ENCODE data around the gene SPAG9.

SPAG9 gene

DNA sequence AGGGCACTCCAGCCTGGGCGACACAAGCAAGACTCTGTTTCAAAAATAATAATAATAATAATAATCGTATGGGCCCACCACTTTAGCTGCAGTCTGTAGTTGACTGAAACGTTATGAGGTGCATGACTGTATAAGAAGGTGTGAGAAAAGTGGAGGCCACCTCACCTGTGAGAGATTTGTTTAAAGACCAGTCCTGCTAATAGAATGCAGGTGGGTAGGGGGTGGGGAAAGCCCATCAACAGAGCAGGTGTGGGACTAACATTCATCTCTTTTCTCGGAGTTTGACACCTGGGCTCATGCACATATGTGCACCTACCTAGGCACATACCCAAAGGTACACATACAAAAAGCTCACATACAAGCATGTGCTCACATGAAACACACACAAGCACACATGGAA, 186.5 kb downstream of the SPAG9 start:
- DNase-seq: no peak

DNA sequence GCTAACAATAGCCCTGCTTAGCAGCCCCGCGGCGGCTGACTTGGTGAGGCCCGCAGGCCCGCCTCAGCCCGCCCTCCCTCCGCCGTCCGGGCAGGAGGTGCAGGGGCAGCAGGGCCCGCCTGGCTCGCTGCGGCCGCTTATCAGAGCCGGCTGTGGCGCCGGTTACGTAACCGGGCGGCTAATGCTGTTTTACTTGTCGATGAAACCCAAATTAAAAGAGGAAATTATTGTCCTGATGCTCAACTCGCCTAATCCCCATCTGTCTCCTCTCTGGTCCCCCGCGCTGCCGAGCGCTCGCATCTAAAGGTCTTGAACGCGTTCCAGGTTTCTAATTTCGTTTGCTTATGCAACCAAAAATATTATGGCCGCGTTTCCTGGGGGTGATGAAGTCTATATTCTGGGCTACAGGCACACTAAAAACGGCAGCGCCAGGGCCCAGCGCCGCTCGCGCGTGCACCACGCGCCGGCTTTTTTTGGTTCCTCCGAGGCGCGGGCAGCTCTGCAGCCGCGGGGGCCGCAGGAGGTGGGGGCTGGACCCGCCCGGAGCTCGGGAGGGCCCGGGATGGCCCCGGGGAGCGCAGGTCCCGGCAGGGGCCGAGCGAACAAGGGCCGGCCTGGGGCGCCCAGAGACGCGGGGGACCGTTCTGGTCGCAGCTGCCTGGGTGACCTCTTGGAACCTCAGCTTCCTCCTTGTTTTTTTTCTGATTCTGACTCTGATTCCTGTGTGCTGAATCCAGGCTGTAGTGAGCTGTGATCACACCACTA, 189.3 kb downstream of the SPAG9 start:
- peak; percentile 42 for DNase-seq

DNA sequence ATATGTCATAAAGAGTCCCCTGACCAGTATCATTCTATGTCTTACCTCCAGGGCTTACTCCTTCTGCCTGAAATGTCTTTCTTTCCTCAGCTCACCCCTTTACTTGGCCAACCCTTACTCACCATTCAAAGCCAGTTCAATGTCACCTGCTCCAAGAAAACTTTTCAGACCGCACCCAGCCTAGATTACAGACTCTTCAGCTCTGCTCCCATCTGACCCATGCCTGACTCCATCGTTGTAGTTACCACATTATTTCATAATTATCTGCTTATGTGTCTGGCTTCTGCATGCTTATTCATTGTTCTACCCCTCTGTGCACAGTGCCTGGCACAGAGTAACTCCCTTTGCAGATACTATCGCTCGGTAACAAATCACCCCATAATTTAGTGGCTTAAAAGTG, 192.0 kb downstream of the SPAG9 start:
- DNase-seq: no peak

DNA sequence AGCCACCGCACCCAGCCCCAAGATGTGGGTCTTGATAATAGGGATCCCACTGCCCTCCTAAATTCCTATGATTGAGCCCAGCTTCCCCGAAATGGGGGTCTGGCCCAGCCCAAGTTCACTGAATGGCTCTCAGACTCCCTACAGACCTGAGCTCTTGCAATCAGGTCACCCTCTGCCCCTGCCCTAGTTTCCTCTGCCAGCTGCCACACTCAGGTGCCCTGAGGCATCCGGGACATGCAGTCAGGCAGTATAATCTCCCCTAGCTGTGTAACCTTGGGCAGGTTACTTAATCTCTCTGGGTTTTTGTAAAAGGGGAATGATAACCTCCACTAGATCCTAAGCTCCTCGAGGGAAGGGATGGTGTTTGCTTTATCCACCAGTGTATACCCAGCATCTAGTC, 193.4 kb downstream of the SPAG9 start:
- DNase-seq: no peak

DNA sequence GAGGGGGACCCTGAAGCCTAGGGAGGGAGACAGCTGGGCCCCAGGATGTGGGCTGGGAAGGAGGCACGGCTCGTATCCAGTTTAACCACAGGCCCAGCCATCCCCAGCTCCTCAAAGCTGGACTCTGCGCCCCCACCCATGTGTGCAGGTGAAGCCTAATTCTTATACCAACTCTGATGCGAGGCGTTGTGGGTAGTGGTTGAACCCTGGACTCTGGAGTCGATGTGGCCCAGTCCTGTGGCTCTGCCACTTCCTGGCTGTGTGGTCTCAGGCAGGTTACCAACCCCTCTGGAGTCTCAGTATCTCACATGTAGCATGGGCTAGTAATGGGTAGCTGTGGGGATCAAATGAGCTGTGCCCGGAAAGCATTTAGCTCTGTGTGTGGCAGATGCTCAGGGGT, 194.1 kb downstream of the SPAG9 start:
- no peak for DNase-seq

DNA sequence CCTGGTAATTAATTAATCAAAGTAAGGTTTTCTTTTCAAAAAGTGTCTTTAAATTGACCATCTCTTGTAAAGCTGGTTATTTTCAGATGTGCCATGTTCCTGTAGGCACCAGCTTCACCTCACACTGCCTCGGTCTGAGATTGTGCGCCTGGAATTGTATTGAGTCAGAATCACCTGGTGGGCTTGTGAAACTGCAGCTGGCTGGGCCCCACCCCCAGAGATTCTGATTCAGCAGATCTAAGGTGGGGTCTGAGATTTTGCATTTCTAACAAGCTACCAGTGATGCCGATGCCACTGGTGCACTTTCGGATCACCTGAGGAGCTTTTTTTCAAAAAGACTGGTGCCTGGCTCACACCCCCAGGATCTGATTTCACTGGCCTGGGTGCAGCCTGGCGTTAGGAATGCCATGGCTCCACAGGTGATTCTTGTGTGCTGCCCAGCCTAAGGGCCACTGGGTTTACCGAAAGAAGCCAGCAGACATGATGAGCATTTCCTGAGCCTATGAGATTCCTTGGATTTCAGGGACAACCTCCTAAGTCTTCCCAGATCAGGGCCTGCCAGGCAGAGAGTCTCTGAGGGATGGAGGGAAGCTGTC, 195.3 kb downstream of the SPAG9 start:
- no peak for DNase-seq

DNA sequence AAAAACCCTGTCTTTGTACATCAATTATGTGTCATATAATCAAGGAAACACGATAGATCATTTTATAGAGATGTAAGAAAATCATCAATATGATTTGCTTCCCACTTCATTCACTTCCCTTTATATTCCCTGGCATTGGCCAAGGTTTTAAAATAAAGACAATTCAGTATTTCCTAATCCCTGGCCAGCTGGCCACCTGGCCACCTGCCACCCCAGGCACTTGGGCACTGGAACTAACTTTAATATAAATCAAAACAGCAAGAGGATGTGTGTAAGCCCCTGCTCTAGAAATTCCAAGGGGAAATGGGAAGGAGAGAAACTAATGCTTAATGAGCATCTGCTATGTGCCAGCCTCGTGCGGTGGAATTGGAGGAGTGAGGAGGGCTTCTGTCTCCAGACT, 195.9 kb downstream of the SPAG9 start:
- no peak for DNase-seq

DNA sequence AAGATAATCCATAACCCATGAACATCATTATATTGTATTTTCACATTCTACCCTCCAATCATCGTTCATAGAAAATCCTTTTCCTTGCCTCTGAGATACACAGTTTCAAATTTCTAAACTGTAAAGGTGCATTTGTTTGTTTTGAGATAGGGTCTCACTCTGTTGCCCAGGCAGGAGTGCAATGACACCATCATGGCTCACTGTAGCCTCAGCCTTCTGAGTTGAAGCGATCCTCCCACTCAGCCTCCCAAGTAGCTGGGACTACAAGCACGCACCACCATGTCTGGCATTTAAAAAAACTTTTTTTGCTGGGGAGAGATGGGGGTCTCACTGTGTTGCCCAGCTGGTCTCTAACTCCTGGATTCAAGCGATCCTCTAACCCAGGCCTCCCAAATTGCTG, 196.4 kb downstream of the SPAG9 start:
- no peak for DNase-seq

DNA sequence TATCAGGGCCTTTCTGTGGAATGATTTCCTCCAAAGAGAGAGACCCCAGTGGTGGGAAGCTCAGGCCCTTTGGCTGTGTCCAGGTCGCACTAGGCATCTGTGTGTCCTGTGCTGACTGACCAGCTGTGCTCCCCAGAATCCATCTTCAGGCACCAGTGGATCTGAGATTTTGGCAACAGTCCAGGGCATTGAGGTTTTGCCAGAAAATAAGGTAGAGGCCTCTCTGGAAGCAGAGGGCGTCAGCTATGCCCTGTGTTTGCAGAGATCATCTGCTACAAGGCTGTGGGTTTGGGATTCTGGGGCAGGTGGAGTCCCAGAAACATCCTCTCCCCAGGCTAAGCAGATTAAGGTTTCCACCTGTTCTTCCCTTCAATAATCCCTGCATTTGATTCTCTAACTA, 197.1 kb downstream of the SPAG9 start:
- no peak for DNase-seq

DNA sequence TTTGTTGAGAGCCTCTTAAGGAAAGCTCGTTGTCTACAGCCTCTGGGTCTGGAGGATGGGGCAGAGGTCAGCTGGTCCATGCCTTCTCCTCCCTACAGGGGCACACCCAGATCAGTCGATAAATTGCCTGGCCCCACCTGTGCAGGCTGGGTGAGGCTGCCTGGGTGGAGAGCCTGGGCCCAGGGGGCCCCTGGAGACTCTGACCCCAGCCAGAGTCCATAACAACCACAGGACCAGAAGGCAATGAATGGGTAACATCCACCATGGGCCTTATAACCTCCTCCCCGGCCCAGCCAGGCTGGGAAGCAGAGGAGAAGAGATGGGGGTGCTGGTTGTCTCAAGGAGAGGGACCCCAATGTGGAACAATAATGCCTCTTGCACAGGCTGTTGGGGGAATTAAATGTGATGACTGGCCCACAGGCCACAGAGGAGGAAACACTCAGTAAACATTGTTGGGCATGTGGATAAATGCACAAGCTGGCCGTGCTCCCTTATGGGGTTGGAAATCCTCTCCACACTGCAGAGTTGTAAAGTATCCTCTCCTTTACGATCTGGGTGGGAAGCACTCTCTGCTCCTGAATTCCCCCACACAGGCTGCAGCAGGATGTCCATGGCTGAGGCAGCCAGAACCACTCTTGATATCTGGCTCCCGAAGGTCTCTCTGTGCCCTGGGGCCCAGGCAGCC, 197.8 kb downstream of the SPAG9 start:
- DNase-seq: no peak

DNA sequence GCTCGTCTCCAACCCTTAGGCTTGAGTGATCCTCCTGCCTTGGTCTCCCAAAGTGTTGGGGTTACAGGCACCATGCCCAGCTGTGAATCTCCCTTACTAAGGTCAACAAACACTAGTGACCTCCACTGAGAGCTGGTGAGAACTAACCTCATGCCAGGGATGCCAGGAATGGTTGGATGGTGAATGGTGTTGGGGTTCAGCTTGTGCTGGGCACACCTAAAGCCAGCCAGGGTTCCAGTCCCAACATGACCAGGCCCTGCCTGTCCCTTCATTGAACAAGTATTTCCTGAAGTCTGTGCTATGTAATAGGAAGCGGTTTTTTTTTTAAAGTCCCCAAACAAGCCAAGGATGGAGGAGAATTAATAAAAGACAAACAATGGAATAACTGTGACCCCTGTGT, 198.6 kb downstream of the SPAG9 start:
- no peak for DNase-seq

DNA sequence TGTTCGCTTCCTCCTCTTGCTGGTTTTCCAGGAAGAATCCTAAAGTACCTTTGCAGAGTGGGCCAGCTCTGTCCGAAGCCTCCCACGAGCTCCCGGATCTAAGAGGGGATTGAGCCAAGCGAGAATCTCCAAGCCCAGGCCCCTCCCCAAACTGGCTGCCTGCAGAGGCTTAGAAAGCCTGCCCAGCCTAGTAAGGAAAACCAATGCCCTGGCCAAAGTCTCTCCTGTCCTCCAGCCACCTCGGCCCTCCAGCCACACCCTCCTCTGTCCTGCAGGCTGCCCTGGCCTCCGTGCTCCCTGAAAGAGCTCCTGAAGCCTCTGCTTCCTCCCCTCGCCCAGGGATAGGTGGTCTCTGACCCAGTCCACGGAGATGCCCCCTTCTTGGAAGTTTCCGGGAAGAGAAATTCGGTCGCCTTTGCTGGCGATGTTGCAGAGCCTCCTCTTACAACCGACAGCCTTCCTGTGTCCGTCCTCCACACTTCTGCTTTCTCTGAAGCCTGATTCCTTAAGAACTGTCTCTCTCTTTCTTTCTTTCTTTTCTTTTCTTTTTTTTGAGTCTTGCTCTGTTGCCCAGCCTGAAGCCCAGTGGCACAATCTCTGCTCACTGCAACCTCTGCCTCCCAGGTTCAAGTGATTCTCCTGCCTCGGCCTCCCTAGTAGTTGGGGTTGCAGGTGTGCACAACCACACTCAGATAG, 199.6 kb downstream of the SPAG9 start:
- no peak for DNase-seq

DNA sequence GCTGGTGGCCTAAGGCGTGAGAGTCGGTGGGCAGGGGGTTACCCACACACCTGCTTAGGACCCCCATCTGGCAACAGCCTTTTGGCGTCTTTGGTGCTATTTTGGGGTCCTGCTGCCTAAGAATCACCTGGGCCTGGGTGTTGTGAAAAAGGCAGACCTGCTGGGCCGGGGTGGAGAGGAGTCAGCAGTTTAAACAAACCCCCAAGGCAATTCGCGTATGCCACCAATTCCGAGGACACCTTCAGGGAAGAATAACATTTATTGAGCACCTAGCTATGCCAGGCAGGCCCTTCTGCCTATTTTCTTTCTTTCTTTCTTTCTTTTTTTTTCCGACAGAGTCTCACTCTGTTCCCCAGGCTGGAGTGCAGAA, 200.6 kb downstream of the SPAG9 start:
- DNase-seq: no peak

DNA sequence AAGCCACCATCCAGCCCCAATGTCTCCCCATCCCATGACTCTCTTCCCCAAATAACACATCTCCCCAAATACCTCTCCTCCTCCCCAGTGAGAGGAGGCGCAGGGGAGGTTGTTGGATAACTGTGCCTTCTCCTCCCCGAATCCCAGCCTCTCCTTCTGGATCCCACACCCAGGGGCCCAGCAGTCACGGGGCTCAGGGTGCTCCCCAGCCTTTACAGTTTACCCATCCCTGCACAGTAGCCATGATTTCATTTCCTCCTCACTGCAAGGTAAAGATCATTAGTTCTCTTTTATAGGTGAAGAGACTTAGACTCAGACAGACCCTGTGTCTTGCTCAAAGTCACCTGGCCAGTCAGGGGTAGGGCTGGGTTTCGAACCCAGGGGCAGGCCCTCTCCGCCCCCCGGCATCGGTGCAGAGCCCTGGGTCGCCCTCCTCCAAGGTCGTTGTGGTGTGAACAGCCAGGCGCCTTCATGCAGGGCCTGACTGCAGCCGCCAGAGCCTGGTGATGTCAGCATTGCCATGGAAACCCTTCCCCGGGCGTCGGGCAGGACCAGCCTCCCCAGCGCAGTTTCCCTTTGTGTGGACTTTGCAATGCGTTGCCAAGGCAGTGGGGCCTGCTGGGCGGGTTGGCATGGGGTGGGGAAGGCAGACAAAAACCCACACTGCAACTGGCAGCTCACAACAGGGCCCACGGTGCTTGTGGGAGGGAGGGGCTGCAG, 201.2 kb downstream of the SPAG9 start:
- DNase-seq: peak; percentile 84

DNA sequence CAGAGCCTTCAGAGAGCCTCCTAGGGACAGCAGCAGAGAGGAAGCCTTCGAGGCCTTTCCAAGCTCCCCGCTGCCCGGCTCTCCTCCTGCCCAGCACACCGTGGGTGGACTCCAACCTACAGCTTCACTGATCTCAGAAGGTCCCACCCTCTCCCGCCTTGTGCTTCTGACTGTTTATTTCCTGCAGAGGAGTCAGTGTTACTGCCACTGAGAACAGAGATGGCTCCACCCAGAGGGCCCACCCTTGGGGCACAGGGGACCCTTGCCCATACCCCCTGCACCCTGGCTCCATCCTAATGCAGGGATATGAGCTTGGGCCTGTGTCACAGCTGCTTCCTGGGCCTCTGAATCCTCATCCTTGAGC, 201.8 kb downstream of the SPAG9 start:
- peak; percentile 47 for DNase-seq

DNA sequence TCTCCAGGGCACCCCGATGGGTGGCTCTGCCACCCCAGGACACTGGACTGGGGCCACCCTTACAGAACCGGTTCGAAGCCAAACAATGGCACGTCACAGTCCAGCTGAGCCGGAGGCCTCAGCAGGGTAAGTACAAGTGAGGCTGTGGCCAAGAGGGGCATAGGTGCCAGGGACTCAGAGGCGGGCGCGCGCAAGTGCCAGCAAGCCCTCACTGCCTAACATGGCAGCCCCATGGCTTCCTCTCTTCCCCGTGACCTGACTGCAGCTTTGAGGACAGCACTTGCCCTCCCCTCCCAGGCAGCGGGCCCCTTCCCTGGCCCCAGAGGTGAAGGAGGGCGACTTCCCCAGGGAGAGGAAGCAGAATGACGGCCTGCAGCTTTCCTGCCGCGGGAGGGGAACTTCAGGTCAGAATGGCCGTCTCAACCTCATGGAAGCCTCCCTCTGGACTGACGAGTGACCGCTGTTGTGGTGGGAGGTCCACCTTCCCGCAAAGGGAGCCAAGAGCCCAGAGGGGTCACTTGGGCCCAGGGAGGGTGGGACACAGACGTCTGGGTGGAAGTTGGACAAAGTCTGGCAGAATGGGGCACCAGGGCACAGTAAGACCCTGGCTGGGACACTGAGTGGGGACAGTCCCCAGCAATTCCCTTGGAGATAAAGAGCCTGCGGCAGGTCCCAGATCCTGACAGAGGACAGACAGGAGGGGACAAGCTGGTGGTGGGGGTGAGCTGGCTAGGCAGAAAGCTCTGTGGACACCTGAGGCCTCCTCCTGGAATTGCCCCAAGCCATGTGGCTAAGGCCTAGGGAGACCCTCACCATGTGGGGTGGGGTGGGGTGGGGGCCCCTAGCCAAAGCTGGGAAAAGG, 202.4 kb downstream of the SPAG9 start:
- DNase-seq: no peak

DNA sequence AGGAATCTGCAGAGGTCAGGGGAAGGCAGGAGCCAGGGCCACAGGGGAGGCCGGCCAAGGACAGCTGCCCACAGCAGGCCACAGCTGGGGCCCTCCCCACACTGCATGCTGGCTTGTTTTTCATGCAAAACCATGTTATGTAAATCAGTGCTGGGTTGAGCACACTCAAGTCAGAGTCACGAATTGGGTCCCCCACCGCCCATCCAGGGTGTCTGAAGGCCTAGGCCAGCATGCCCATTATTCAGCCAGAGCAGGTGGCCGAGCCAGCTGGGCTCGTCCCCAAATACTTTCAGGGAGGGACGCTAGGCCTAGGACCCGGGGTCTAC, 203.3 kb downstream of the SPAG9 start:
- no peak for DNase-seq

DNA sequence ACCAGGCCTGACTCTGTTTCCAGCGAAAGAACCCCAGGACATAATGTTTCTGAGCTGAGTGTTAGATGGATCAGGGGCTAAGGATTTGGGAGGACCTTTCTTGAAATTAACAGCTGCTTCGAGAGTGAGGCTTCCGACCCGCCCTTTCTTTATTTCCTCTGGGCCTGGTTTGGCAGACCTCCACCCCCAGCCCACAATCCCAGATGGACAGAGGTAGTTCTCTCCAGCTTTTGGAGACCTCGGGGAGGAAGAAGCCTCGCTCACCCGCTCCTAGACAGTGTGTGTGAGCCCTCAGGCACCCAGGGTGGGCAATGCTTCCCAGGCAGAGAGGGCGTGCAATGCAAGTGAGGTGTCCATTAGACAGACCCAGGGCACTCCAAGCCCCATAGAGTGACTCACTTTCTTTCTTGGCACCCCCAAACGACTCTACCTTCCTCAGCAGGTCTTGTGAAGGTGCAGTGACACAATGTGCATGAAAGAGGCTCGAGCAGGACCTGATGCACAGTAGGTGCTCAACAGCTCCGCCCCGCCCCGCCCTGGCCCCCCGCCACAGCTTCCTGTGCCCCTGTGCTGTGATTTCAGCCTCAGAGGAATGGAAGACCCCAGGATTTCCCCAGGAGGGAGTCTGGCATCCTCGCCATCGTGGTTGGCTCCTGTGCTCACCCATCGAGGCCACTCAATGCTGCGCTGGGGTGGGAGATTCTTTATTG, 203.8 kb downstream of the SPAG9 start:
- no peak for DNase-seq

DNA sequence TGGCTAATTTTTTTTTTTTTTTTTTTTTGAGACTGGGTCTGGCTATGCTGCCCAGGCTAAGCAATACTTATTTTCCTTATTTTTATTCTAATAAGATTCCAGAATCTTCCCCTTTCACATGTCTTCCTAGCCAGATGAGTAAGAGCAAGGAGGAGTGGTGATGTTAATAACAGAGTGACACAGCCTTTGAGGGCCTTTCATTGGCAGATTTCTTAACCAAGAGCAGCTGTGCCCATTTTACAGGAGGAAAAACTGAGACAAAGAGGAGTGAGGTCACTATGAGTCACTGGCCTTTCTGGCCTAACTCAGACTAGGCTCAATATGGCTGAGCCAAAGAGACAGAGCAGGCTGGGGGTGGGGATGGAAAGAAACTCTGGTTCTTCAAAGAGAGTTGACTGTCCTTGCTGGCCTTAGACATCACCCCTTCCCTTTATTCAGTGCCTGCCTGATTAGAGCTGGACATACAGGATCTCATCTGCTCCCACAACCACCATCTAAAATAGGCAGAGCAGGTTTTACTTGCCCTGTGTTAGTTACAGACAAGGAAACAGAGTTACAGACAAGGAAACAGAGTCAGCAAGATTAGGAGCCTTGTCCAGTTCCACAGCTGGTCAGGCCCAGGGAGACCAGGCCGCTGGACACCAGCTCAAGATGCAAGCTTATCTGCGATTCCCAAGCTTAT, 204.5 kb downstream of the SPAG9 start:
- DNase-seq: peak; percentile 37

DNA sequence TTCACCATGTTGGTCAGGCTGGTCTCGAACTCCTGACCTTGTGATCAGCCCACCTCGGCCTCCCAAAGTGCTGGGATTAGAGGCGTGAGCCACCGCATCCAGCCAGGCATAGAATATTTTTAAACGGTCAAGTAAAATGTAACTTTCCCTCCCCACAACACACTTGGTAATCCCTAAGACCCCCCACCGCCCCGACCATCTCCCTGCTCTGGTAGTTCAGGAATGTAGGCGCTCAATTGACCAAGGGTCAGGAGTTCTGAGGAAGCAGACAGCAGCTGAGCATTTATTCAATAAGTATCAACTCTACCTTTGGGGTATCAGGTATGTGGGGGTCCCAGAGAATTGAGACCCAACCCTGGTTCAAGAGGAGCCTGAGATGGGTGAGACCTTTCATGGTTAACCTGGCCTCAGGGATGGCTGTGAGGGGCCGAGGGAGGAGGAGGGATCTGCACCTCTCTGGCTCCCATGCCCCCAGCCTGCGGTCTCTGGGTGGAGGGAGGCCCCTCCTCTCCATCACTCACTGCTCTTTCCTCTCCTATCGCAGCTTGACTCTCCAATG, 206.1 kb downstream of the SPAG9 start:
- DNase-seq: no peak

DNA sequence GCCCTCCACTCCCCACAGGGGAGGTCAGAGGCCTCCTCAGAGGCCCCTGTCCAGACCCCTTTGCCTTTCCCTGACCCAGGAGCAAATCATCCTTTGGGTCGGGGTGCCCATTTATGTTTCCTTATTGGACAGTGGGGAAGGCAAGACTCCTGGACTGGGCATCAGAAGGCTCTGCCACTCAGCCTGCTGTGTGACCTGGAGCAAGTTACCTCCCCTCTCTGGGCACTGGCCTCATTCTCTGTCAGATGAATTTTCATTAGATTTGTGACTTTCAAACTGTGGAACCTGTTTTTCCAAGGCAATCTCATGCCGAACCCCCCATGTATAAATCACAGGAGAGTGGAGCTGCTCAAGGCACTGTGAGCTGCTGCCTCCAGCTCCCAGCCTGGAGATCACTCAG, 207.5 kb downstream of the SPAG9 start:
- no peak for DNase-seq
